B cell (primary cell): ENCODE data around the gene NPR3.

ENCODE experiments used
- CTCF ChIP-seq: fragments of 200-600 bp; IDR thresholded peaks from one replicate; pipeline ENCODE4 v1.8.0; 2022; ENCODE audit warnings: antibody characterized with exemption, mild to moderate bottlenecking
- EZH2 ChIP-seq: IDR thresholded peaks from 2 replicates; pipeline ENCODE4 v1.6.1; 2012; ENCODE audit warnings: borderline replicate concordance, low read depth, mild to moderate bottlenecking, moderate library complexity, low read length; ENCODE audit not compliant: insufficient read depth, poor library complexity, severe bottlenecking

GRCh38 chr5:32778403-32778802 lies 67.3 kb downstream of the NPR3 start:
- no peak for TF ChIP-seq EZH2
- TF ChIP-seq CTCF, result no peak
